Endothelial cell of umbilical vein (primary cell): ENCODE data around the gene NMT2. TPM values are rescaled to one million over a fixed set of nuclear protein-coding genes. Genes with fewer than 3 reads are reported as not detected.

Experiments
- BruUV-seq: library from RNA; stranded (reverse); fragments of 400-500 nt; replicated peaks from 2 replicates; lab custom pipeline; 2021; lab: Mats Ljungman, UMichigan
- CTCF ChIA-PET: fragments of 300-600, 350-600 bp; sonication (Branson Sonifier 250); formaldehyde crosslinking; loops from one replicate; lab custom pipeline; 2021; ENCODE audit warnings: antibody characterized with exemption, inconsistent platforms; lab: Charles Lee
- POLR2A ChIA-PET: fragments of 300-600, 350-600 bp; sonication (Branson Sonifier 250); formaldehyde crosslinking; loops from one replicate; lab custom pipeline; 2021; ENCODE audit warnings: antibody characterized with exemption, inconsistent platforms; lab: Charles Lee
- DNase-seq: peaks from one replicate; pipeline ENCODE4 v3.0.0-alpha.2; 2011; ENCODE audit warnings: low read depth, low spot score
- FAIRE-seq: peaks from 2 replicates; lab custom pipeline; 2011; peaks lifted over from hg19 to GRCh38; lab: Jason Lieb, UNC
- H2AFZ ChIP-seq: 2 replicates; pipeline ENCODE4 v1.6.0; 2012; ENCODE audit warnings: low read depth, low read length, control low read depth, inconsistent platforms
- H3K27ac ChIP-seq: 2 replicates; pipeline ENCODE4 v1.5.1; 2011; ENCODE audit warnings: low read depth, mild to moderate bottlenecking, control low read depth, low read length, moderate library complexity; ENCODE audit not compliant: insufficient read depth
- H3K27me3 ChIP-seq, 2 experiments: 2 replicates each; pipeline versions ENCODE4 v1.6.0 to v1.6.1; 2011; ENCODE audit warnings: low read length in 2 of 2, mixed read lengths in 1 of 2; ENCODE audit not compliant: control insufficient read depth in 2 of 2, insufficient read depth in 2 of 2
- H3K36me3 ChIP-seq, 2 experiments: 2 replicates in 1 of 2; 3 replicates in 1 of 2; pipeline ENCODE4 v1.5.1; 2011; ENCODE audit warnings: low read length in 2 of 2, mild to moderate bottlenecking in 1 of 2, moderate library complexity in 1 of 2; ENCODE audit not compliant: control insufficient read depth in 2 of 2, insufficient read depth in 2 of 2; ENCODE audit errors: extremely low read depth in 1 of 2
- H3K4me1 ChIP-seq: 3 replicates; pipeline ENCODE4 v1.5.1; 2011; ENCODE audit warnings: mild to moderate bottlenecking, low read length; ENCODE audit not compliant: control insufficient read depth, insufficient read depth; ENCODE audit errors: extremely low read depth
- H3K4me2 ChIP-seq: 2 replicates; pipeline ENCODE4 v1.6.1; 2011; ENCODE audit warnings: low read length, control low read depth, mixed read lengths; ENCODE audit not compliant: insufficient read depth
- H3K4me3 ChIP-seq, 3 experiments: fragments of 200-600 bp in 1 of 3; sonication (generic), shearing (Covaris generic) in 1 of 3; replicated peaks in 1 of 3; 2 replicates each; pipeline ENCODE4 v1.5.1; 2011 to 2016; ENCODE audit warnings: control low read depth in 3 of 3, low read length in 3 of 3, mild to moderate bottlenecking in 2 of 3, inconsistent platforms in 1 of 3, low read depth in 1 of 3, moderate library complexity in 1 of 3; ENCODE audit not compliant: insufficient read depth in 1 of 3
- H3K79me2 ChIP-seq: 2 replicates; pipeline ENCODE4 v1.6.0; 2012; ENCODE audit warnings: low read length, inconsistent platforms; ENCODE audit not compliant: control insufficient read depth, insufficient read depth
- H3K9ac ChIP-seq: replicated peaks from 2 replicates; pipeline ENCODE3; 2011; ENCODE audit warnings: low read length, control low read depth; ENCODE audit not compliant: insufficient read depth; ENCODE audit errors: extremely low read depth
- H3K9me1 ChIP-seq: replicated peaks from 3 replicates; pipeline ENCODE4 v1.6.0; 2011; ENCODE audit warnings: mild to moderate bottlenecking, low read length; ENCODE audit not compliant: control insufficient read depth, insufficient read depth; ENCODE audit errors: extremely low read depth
- H3K9me3 ChIP-seq: replicated peaks from 2 replicates; pipeline ENCODE4 v1.5.1; 2012; ENCODE audit warnings: low read length, inconsistent platforms; ENCODE audit not compliant: control insufficient read depth, insufficient read depth
- H4K20me1 ChIP-seq: replicated peaks from 2 replicates; pipeline ENCODE3; 2011; ENCODE audit warnings: mild to moderate bottlenecking, low read length; ENCODE audit not compliant: control insufficient read depth, insufficient read depth; ENCODE audit errors: extremely low read depth
- EZH2 ChIP-seq: IDR thresholded peaks from 2 replicates; pipeline ENCODE4 v1.6.1; 2012; ENCODE audit warnings: borderline replicate concordance, low read depth, mild to moderate bottlenecking, moderate library complexity, low read length, inconsistent platforms; ENCODE audit not compliant: severe bottlenecking
- FOS ChIP-seq: IDR thresholded peaks from 2 replicates; pipeline ENCODE4 v1.6.1; 2011; ENCODE audit warnings: mild to moderate bottlenecking, low read length, moderate library complexity, borderline replicate concordance; ENCODE audit not compliant: insufficient read depth
- GATA2 ChIP-seq: IDR thresholded peaks from 2 replicates; pipeline ENCODE4 v1.7.0; 2011; ENCODE audit warnings: low read depth, mild to moderate bottlenecking, moderate library complexity, mixed read lengths, low read length; ENCODE audit not compliant: insufficient read length, insufficient read depth
- JUN ChIP-seq: IDR thresholded peaks from 2 replicates; pipeline ENCODE4 v1.6.1; 2011; ENCODE audit warnings: borderline replicate concordance, low read depth; ENCODE audit not compliant: insufficient read length, insufficient read depth
- MYC ChIP-seq: IDR thresholded peaks from one replicate; pipeline ENCODE4 v1.6.1; 2011; ENCODE audit warnings: mild to moderate bottlenecking, low read depth, low read length
- POLR2A ChIP-seq: IDR thresholded peaks from 2 replicates; pipeline ENCODE4 v1.6.1; 2012; ENCODE audit warnings: low read depth, mild to moderate bottlenecking, control low read depth, low read length
- POLR2AphosphoS5 ChIP-seq: IDR thresholded peaks from 2 replicates; pipeline ENCODE4 v1.6.1; 2012; ENCODE audit warnings: low read depth, mild to moderate bottlenecking, control low read depth, low read length, moderate library complexity; ENCODE audit not compliant: insufficient read depth
- dilution Hi-C: fragments of 300-500 bp; cut with MboI; formaldehyde crosslinking; loops from one replicate; pipeline ENCODE4 v1.15.0; 2019; ENCODE audit warnings: low sequenced_read_pairs; ENCODE audit not compliant: extremely low pct_ligation_motif_present
- intact Hi-C: fragments of 100-400 bp; cut with micrococcal nuclease; formaldehyde crosslinking; loops from one replicate; pipeline ENCODE4 v1.10.0; 2022
- polyA plus RNA-seq, 4 experiments: library from polyadenylated mRNA; depleted of rRNA in 3 of 4; stranded (reverse) in 3 of 4; unstranded in 1 of 4; fragments of >200 nt; gene quantifications; 2 replicates each; pipeline versions ENCODE4 v1.2.1 to v1.2.3, GENCODE V29; 2011 to 2012; ENCODE audit warnings: missing spikeins in 1 of 4
- total RNA-seq: library from RNA; stranded (reverse); gene quantifications from 2 replicates; pipeline ENCODE4 v1.2.3, GENCODE V29; 2021
- TF ChIP-seq, protein P1 (sequence below): IDR thresholded peaks from 2 replicates; pipeline ENCODE4 v1.6.1; 2011; ENCODE audit not compliant: insufficient read depth, insufficient read length
- TF ChIP-seq, protein P2 (sequence below), 2 donors: IDR thresholded peaks; 1 replicate in 1 of 2; 2 replicates in 1 of 2; pipeline ENCODE4 v1.5.1; 2011; ENCODE audit warnings: low read length in 2 of 2, mild to moderate bottlenecking in 2 of 2, moderate library complexity in 2 of 2, control low read depth in 1 of 2, inconsistent platforms in 1 of 2, low read depth in 1 of 2; ENCODE audit not compliant: insufficient read depth in 1 of 2; ENCODE audit errors: extremely low read depth in 1 of 2

NMT2 gene
- total and polyA plus RNA-seq, 2 donors (not counting 3 experiments of a cell fraction or from before 2014, with no cell fraction given) = 39.0 to 109 TPM

- Histone ChIP-seq H3K9me1 (no peaks in the 10 kb centered on the region), H3K27ac (peak overlapping the region; percentile 86), H2AFZ (no peak overlapping the region), H3K4me2 (peak overlapping the region; percentile 60), H3K4me3 (no peak overlapping the region), H3K27me3 (no peaks in the 10 kb centered on the region), H3K4me1 (peaks cover 59% of the 10 kb centered on the region), H4K20me1 (no peaks in the 10 kb centered on the region), H3K36me3 (no peaks in the 10 kb centered on the region), H3K9me3 (no peaks in the 10 kb centered on the region), H3K79me2 (no peaks in the 10 kb centered on the region), H3K9ac (peak overlapping the region; percentile 22)
- TF ChIP-seq, protein P1, sequence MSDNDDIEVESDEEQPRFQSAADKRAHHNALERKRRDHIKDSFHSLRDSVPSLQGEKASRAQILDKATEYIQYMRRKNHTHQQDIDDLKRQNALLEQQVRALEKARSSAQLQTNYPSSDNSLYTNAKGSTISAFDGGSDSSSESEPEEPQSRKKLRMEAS = no peak
- TF ChIP-seq MYC = no peak
- TF ChIP-seq, protein P2, sequence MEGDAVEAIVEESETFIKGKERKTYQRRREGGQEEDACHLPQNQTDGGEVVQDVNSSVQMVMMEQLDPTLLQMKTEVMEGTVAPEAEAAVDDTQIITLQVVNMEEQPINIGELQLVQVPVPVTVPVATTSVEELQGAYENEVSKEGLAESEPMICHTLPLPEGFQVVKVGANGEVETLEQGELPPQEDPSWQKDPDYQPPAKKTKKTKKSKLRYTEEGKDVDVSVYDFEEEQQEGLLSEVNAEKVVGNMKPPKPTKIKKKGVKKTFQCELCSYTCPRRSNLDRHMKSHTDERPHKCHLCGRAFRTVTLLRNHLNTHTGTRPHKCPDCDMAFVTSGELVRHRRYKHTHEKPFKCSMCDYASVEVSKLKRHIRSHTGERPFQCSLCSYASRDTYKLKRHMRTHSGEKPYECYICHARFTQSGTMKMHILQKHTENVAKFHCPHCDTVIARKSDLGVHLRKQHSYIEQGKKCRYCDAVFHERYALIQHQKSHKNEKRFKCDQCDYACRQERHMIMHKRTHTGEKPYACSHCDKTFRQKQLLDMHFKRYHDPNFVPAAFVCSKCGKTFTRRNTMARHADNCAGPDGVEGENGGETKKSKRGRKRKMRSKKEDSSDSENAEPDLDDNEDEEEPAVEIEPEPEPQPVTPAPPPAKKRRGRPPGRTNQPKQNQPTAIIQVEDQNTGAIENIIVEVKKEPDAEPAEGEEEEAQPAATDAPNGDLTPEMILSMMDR (IDR thresholded peaks at IDR 0.05; ENCODE audit: extremely low read depth in 1 of 2, insufficient read depth in 1 of 2, low read depth in 1 of 2, low read length in 2 of 2) = no peak
- peak; percentile 68 for TF ChIP-seq JUN
- peak; percentile 79 for TF ChIP-seq FOS
- peak; percentile 42 for TF ChIP-seq POLR2AphosphoS5
- TF ChIP-seq POLR2A = no peak
- no peak for TF ChIP-seq EZH2
- peak; percentile 66 for TF ChIP-seq GATA2
- DNase-seq = peak; percentile 83
- dilution Hi-C loops (no loop called here), intact Hi-C loops (no loop called here)
- ChIA-PET POLR2A (interaction anchor here (1.1 to 3.2 kb wide), 2 partner anchors 28 to 29 kb away, joined by 9 to 16 read pairs; partner anchors contain the start of gene NMT2), CTCF (interaction anchor here (1.0 to 2.5 kb wide), 4 partner anchors 30 to 174 kb away, joined by 3 to 21 read pairs (median 6); partner anchors contain the start of genes FAM171A1 and NMT2)
- peak; percentile 84 for FAIRE-seq
- no TSS peak for BruUV-seq
Measured at GRCh38 chr10:15197276-15197675, 28.8 kb upstream of the NMT2 start.
